CD4-positive, alpha-beta T cell treated with Interleukin-15 for 1 hour (primary cell): ENCODE data around the gene ACLY.
A peak's percentile ranks its signal among the peaks of the same experiment; 100 is the strongest.

Source experiments
- DNase-seq: peaks from one replicate; pipeline ENCODE4 v3.0.0-alpha.2; 2020

Gene ACLY

DNA sequence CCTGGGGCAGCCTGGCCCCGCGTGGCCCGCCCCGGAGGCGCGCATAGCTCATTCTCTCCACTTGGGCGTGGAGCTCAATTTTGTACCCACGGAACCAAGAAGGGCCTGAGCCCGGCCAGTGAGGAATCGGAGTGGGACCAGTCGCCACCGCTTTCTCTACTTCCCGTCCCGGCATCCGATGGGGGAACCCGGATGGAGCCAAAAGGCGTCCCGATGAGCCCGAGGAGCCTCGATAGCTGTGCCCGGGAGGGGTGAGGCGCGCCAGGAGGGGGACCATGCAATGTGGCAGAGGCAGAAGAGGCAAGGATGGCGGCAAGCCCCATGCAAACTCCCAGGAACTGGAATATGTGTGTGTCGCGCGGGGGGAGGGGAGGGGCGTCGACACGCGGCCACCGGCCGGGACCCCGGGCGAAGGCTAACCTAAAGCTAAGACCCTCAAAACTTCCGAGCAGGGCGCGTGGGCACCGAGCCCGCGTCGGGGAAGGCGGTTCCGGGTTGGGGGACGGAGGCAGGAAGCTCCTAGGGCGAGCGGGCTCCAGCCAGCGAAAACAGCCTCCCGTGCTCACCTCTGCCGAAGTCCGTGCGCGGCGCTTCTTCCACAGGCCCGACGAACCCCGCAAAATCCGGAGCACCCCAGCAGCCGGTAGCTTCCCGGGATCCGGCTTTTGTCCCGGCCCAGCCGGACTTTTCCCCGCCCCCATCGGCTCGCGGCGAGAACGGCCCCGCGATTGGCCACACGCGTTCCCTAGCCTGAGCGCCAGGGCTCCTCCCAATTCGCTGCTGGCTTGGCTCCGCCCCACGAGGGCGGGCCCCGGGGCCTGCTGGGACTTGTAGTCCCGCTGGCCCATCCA is at the start of gene ACLY:
TSS of gene ACLY (minus strand) at position 638 of the 851 bp plus-strand sequence. CDS start 5,078 bp downstream, outside the sequence.
- DNase-seq, result peak; percentile 95

DNA sequence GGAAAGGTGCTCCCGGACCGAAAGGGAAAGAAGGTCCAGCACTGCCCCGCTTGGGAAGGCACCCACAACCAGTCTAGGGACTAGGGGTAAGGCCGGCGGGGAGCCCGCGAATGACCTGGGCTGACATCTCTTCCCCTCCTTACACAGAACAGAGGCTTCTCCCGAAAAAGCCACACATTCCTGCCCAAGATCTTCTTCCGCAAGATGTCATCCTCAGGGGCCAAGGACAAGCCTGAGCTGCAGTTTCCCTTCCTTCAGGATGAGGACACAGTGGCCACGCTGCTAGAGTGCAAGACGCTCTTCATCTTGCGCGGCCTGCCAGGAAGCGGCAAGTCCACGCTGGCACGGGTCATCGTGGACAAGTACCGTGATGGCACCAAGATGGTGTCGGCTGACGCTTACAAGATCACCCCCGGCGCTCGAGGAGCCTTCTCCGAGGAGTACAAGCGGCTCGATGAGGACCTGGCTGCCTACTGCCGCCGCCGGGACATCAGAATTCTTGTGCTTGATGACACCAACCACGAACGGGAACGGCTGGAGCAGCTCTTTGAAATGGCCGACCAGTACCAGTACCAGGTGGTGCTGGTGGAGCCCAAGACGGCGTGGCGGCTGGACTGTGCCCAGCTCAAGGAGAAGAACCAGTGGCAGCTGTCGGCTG is 49.3 kb upstream of the ACLY start:
- DNase-seq, result no peak

DNA sequence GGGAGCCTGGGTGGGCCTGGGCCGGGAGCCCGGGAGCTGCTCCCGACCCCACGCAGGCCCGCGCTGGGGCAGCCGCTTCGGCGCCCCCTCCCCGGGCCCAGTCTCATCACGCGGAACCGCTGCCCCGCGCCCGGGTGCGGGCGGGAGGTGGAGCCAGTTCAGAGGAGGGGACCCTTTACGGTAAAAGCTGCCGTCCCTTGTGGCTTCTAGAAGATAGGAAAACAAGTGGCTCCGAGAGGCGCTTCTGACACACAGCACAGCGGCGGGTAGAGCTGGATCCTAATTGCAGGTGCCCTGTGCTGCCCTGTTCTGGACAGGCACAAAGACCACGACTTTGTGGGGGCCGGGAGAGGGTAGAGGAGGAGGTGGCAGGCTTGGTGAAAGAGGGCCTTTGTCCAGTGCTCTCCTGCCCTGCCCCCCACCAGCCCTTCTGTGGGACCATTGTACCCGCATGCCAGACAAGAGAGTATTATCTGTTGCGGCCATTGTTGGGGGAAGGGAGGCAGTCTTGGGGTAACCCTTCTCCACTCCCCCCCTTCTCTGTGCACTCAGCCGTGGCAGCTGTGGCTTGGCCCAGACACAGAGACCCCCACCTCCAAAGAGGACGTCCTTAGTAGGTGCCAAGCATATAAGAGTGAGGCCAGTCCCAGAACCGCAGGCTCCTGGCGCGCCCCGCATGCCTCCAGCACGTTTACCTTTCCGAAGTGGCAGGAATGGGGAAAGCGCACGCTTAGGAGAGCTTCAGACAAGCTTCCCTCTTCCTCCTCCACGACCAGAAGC is 48.6 kb upstream of the ACLY start:
- DNase-seq, result no peak

DNA sequence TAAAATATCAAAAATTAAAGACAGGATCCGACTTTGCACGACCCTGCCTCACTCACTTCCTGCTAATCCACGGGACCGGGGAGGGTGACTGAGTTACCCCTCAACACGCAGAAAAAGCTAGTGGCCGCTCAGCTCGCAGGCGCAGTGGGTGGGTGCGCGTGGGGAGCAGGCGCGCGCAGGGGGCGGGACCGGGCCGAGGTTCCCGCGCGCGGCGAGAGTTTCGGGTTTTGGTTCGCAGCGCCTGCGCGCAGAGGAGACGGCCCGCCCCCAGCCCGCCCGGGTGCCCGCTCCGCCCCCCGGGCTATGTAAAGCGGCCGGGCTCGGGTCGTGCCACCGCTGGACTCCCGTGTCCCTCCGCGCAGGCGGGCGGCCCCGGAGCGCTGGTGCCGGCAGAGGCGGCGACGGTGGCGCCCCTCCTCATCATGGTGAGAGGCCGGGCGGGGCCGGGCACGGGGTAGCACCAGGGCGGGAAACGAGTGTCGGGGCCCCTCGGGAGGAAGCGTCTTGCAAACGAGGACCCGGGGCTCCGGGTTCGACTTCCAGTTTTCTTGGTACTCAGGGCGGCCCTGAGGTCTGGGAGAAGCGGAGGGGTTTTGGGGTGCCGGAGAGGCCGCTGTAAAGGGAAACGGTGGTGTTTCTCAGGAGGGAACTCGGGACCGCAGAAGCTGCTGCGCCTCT is 47.9 kb upstream of the ACLY start, which contains the start of gene CNP:
TSS of gene CNP (plus strand) at position 333 of the 678 bp plus-strand sequence. CDS start at position 423, 90 bp downstream.
- peak; percentile 90 for DNase-seq

DNA sequence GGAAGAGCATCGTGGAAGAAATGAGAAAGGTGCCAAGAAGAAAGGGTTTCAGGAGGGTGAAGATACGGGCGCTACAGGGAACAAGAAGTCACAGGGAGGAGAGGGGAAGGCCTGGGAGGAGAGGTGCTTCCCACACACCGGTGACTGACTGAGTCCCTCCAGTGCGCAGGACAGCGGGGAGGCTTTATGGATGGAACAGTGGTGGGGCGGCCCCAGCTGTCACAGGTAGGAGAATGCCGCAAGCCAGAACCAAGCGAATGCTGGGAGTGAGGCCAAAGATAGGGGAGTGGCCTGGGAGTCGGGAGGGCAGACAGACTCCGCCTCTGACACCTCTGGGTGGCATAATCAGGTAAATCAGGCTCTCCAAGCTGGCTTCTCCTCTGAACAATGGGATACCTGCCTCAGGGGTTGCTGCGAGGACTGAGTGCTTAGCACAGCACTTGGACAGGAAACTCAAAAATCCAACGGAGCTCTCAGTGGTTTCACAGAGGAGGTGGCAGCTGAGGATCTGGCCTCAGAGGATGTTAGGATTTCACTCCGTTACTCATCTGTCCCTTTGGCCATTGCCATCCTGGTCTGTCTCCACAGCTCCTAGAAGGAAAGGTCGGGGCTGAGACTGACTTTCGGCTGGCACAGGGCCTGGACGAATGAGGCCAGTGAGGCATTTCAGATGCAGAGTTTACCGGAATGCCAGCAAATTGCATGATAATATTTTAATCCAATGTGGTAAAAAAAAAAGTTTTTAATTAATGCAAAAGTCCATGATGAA is 47.1 kb upstream of the ACLY start:
- peak; percentile 66 for DNase-seq

DNA sequence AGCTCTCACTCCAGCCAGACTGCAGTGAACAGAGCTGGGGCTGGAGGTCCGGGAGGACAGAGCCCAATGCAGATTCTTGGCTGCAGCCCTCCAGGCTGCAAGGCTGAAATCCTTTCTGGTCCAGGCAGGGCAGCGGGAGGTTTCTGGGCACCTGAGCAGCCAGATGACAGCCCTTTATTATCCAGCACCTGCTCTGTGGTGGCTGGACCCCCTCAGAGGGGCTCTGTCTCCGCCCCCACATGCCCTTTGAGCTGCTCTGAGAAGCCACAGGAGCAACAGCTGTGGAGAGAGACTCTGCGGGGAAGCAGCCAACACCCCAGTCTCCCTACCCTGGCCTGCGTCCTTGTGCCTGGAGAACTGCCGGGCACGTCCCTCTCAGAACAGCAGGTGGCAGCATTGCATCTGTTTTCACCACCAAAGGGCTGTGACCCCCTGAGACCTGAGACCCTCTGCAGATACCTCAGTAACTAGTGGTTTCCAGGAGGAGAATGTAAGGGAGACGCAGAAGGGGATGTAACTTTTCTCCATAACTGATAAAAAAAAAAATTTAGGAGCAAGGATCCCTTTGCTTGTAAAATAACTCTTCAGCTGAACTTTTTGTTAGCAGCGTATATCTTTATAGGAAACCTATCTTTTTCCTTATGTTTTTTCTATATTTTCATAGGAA is 44.1 kb upstream of the ACLY start:
- peak; percentile 68 for DNase-seq

DNA sequence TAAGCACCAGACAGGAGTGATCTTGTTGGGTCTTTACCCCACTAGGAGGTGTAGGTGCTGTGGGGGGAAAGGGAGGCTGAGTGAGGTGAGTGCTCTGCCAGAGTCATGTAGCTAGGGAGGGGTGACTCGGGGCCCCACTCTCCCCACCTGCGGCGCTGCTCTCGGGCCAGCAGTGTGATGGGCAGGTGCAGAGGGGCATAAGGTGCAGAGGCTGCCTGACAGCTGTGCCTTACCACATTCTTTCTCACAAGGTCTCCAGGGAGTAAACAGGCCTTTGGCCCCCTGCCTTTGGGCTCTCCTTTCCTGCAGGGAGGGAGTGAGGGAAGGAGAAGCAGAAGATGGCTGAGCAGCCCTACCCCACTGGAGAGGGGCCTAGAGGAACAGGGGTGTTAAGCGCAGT is 43.4 kb upstream of the ACLY start:
- no peak for DNase-seq

DNA sequence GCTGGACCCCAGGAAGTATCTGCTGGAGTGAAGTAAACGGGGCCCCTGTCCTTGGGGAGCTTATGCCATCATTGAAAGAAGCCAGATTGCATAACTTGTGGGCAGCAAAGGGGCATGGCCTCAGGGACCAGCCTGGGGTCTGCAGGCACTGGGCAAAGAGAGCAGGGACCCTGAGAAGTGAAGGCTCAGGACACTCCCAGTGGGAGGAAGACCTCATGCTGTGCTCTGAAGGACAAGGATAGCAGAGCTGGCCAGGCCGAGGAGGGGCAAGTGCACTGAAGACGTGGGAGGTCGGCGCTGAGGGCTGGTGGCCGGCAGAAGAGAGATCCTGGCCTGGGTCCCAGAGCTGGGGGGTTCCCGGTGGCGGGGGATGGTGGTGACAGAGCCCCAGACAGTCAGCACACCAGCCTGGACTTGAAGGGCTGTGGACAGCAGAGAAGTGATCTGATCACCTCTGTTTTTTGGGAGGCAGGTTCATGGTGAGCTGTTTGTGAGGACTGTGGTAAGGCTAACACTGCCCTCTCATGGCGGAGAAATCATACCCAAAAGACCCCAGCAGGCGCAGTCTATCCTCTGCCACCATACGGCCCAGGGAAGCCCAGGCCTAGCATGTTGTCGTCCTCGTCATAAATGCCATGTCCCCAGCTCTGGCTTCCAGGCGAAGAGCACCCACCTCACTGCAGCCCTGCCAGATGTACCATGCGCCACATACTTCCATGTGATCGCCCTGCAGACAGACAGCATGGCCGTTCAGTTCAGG is 40.8 kb upstream of the ACLY start:
- no peak for DNase-seq

DNA sequence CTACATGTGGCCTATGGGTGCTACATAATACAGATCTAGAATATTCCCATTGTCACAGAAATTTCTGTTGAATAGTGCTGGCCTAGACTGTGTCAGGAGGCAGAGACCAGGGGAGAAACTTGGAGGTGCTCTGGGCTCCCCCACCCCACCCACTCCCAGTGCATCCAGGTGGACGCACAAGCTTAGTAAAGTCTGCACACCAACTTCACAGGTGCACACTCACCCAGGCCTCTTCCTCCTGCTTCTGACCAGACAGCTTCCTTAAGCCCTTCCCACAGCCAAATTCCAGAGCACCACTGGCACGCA is 40.2 kb upstream of the ACLY start:
- no peak for DNase-seq

DNA sequence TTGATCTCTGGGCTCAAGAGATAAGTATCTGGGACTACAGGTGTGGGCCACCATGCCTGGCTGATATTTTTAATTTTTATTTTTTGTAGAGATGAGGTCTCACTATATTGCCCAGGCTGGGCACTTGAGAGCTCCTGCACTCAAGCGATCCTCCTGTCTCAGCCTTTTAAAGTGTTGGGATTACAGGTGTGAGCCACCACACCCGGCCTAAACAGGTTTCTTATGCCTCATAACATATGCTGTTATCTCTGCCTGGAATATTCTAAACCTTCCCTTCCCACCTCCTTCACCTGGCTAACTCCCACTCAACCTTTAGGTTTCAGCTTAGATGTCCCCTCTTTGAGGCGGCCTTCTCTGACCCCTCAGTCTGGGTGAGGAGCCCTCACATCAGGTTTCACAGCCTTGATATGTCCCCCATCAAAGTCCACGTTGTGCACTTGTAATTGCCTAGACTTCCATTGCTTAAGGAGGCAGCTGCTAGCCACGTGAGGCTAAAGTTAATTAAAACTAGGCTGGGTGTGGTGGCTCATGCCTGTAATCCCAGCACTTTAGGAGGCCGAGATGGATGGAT is 39.2 kb upstream of the ACLY start:
- DNase-seq, result no peak

DNA sequence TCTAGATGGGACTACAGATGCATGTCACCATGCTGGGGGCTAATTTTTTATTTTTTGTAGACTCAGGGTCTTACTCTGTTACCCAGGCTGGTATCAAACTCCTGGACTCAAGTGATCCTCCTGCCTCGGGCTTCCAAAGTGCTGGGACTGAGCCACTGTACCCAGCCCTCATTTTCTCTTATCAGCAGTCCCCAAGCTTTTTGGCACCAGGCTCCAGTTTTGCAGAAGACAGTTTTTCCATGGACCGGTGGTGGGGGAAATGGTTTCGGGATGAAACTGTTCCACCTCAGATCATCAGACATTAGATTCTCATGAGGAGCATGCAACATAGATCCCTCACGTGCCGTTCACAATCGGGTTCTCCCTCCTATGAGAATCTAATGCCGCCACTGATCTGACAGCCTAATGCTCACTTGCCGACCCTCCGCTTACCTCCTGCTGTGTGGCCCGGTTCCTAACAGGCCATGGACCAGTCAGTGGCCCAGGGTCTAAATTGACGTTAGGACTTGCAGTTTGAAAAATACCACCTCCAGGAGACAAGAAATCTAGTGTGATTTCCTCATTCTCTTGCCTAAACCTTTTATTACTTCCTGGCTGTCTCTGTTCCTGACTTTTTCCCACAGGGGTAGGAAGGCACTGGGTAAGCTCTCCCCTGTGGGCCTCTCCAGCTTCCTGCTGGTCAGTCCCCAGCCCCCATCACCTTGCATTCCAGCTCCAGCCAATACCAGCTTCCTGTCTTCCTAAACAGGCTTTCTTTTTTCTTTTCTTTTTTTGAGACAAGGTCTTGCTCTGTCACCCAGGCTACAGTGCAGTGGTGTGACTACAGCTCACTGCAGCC is 38.5 kb upstream of the ACLY start:
- DNase-seq, result no peak

DNA sequence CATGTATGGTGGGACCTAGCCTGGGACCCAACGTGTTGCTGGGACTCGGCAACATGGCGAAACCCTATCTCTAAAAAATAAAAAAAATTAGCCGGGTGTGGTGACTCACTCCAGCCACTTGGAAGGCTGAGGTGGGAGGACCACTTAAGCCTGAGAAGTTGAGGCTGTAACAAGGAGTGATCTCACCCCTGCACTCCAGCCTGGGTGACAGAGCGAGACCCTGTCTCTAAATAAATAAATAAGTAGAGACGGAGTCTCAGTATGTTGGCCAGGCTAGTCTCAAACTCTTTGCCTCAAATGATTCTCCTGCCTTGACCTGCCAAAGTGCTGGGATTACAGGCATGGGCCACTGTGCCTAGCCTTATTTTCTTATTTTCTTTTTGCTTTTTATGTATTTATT is 37.8 kb upstream of the ACLY start:
- DNase-seq, result no peak

DNA sequence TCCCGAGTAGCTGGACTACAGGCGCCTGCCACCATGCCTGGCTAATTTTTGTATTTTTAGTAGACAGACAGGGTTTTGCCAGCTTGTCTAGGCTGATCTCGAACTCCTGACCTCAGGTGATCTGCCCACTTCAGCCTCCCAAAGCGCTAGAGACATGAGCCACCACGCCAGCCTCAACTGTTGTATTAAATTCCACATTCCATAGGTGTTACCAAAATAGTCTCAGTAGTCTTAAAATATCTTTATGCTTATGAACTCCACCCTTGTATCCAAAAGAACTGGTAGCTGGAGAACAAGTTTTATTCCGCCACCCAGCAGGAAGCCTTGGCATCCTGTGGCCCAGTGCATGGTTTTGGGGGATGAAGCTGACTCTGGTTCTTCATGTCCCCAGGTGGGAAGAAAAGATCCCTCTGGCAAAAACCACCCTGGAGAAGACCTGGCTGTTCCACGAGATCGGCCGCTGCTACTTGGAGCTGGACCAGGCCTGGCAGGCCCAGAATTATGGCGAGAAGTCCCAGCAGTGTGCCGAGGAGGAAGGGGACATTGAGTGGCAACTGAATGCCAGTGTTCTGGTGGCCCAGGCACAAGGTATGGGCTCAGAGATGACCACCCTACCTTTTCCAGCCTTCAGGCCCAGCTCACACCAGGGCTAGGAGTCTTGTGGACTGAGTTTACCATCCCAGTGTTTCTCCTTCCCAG is 30.2 kb upstream of the ACLY start:
- DNase-seq, result no peak

DNA sequence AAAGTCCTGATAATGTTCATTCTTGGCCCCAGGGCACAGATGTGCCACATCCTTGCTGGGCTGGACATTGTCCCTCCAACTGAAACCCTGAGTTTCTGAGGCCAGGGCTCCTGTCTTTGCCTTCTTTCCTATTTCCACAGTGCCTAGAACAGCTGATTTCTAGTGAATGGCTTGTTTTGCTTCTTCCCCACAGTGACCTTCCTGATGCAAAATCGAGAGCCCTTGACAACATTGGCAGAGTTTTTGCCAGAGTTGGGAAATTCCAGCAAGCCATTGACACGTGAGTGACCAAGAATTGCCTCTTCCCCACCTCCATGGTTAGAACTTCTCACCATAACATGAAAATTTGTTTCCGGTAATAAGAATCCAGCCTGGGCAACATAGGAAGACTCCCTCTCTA is 26.2 kb upstream of the ACLY start:
- no peak for DNase-seq

DNA sequence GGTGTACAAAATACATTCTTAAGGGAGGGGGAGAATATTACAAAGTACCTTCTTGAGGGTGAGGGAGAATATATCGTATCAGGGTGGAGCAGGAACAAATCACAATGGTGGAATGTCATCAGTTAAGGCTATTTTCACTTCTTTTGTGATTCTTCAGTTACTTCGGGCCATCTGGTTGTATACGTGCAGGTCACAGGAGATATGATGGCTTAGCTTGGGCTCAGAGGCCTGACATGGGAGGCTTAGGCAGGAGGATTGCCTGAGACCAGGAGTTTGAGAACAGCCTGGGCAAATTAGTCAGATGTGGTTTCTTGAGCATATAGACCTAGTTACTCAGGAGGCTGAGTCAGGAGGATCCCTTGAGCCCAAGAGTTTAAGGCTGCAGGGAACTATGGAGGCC is 24.7 kb upstream of the ACLY start:
- DNase-seq, result no peak

DNA sequence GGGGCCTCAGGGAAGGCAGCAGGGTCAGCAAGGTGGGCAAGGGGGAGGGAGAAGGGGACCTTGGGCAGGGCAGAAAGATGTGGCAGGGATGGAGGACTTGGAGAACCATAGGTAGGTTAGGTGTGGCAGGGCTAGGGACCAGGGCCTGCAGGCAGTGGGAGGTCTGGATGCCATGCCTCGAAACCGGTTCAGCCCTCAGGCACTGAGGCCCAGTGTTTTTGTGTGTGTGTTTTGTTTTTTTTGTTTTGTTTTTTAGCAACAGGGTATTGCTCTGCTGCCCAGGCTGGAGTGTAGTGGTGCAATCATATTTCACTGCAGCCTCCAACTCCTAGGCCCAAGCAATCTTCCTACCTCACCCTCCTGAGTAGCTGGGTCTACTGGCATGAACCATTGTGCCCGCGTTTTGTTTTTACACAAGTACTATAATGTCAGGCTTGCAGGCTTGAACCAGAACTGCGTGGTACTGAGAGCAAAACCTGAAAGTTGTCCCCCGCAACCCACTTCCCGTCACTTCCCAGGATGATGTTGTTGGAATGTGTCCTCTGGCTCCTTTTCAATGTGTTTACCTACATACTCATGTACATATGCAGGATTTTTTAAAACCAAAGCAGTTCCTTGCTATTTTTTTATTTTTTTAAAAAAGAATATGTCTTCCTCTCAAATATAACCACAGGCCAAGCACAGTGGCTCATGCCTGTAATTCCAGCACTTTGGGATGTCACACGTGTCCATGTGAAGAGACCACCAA is 24.0 kb upstream of the ACLY start:
- no peak for DNase-seq

DNA sequence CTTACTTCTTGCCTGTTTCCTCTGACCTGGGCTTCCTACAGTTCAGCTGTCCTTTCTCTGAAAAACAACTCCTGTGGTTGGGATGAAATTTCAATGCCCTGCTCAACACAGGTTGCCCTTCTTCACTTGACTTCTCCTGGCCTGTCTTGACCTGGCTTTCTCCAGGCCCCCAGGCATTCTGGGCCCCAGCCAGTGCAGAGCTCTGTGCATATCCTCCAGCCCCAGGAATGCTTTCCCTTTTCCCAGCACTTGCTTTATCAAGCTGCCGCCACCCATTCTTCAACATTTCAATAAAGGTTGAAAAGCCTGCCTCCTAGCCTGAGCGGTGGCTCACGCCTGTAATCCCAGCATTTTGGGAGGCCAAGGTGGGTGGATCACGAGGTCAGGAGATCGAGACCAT is 22.4 kb upstream of the ACLY start:
- DNase-seq, result no peak

DNA sequence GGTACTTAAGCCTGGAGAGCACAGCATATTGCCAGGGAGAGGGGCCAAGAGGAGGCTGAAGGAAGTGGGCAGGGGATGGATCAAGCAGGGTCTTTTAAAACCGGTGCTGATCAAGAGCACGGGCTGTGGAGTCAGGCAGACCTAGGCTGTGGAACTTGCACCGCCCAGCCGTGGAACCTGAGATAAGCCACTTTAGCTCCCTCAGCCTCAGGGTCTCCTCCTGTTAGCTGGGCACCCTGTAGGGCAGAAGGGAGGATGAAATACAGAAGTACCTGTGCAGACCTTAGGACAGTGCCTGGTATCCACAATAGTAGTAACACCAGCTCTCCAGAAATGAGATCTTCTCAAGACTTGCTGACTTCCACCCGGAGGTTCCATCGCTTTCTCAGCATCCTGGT is 20.9 kb upstream of the ACLY start:
- DNase-seq, result no peak
